22Rv1 (cell line): Measurements from ENCODE around the gene IWS1.

Experiments used
- H3K27ac ChIP-seq: fragments of 450-650 bp; 2 replicates; pipeline ENCODE4 v1.5.1; 2017
- ZFX ChIP-seq: fragments of 450-650 bp; IDR thresholded peaks from 2 replicates; pipeline ENCODE4 v1.6.1; 2017; ENCODE audit warnings: antibody characterized with exemption, borderline replicate concordance
- TF ChIP-seq, protein P1 (sequence below): fragments of 450-650 bp; IDR thresholded peaks from 2 replicates; pipeline ENCODE4 v1.5.1; 2017; ENCODE audit warnings: mild to moderate bottlenecking

IWS1 gene

DNA sequence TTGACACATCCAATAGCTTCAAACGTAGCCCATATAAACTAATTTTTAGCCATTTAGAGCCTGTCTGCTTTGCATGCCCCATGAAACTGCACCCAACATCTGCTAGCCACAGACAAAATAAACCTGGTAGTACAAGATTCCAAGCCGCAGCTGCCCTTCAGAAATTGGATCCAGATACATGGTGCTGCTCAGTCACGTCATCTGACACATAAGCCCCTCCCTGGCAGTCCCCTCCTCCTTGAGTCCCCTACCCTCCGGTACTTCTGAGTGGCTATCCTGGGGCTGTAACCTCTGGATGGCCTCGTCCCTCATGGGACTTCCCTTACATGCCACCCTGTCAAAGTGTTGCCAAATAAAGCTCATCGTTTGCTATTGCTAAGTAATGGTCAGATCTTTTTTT is 74.3 kb downstream of the IWS1 start:
- TF ChIP-seq ZFX = no peak
- TF ChIP-seq, protein P1, sequence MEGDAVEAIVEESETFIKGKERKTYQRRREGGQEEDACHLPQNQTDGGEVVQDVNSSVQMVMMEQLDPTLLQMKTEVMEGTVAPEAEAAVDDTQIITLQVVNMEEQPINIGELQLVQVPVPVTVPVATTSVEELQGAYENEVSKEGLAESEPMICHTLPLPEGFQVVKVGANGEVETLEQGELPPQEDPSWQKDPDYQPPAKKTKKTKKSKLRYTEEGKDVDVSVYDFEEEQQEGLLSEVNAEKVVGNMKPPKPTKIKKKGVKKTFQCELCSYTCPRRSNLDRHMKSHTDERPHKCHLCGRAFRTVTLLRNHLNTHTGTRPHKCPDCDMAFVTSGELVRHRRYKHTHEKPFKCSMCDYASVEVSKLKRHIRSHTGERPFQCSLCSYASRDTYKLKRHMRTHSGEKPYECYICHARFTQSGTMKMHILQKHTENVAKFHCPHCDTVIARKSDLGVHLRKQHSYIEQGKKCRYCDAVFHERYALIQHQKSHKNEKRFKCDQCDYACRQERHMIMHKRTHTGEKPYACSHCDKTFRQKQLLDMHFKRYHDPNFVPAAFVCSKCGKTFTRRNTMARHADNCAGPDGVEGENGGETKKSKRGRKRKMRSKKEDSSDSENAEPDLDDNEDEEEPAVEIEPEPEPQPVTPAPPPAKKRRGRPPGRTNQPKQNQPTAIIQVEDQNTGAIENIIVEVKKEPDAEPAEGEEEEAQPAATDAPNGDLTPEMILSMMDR = no peak
- H3K27ac ChIP-seq = no peak overlapping the region

DNA sequence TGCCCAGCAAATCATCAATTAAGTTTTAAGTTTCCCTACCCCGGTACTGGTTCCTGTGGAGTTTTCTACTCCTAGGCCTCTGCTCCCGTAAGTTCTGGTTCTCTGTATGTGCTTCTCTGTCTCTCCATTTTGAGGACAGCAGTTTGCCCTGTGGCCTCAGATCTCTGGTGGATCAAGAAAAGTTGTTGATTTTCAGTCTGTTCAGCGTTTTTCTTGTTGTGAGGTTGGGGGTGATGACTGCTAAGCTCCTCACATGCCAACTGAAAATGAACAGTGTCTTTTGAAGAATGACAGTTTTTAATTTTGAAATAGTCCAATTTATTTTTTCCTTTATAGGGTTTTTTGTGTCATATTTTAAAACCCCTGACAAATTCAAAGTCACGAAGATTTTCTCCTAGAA is 76.4 kb downstream of the IWS1 start:
- TF ChIP-seq ZFX = no peak
- TF ChIP-seq, protein P1 = no peak
- no peak overlapping the region for H3K27ac ChIP-seq

DNA sequence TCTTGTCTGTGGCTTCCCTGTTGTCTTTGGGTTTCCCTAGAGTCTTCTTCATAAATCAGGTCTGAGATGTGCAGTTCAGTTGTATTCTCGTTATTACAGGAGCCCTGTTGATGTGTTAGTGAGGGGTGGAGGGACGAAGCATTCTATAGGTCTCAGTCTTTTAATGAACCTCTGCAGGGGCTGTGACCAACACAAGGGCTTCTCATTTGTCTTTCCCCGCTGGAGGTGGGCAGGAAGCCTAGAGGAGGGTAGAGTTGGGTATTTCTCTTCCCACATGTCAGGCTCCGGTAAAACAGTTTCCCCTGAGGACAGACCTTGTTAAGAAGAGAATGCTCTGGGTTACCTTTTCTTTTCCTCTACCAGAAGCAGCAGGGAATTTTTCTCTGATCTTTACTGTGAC is 76.9 kb downstream of the IWS1 start:
- TF ChIP-seq, protein P1 = no peak
- no peak for TF ChIP-seq ZFX
- no peak overlapping the region for H3K27ac ChIP-seq

DNA sequence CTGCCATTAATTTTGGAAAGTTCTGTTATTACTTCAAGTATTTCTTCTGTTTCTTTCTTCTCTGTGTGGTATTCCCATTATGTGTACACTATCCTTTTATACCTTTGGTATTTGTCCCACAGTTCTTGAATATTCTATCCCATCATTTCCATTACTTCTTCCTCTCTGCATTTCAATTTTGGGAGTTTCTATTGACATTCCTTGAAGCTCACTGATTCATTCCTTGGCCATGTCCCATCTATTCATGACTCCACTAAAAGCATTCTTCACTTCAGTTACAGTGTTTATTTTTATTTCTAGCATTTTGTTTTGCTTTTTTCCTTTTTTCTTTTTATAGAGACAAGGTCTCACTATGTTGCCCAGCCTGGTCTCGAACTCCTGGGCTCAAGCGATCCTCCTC is 77.8 kb downstream of the IWS1 start:
- TF ChIP-seq, protein P1 = no peak
- TF ChIP-seq ZFX = no peak
- no peak overlapping the region for H3K27ac ChIP-seq

- TF ChIP-seq, protein P1 = no peak
- TF ChIP-seq ZFX = no peak
Measured at GRCh38 chr2:127439343-127439742, 86.9 kb downstream of the IWS1 start.

GRCh38 chr2:127437781-127438726 is 88.2 kb downstream of the IWS1 start:
- TF ChIP-seq, protein P1 = no peak
- peak overlapping the region; percentile 38 for H3K27ac ChIP-seq

More at GRCh38 chr2:127439343-127439742, 86.9 kb downstream of the IWS1 start:
- no peak overlapping the region for H3K27ac ChIP-seq

- no peak overlapping the region for H3K27ac ChIP-seq
- TF ChIP-seq ZFX = no peak
- TF ChIP-seq, protein P1 = no peak
Measured at GRCh38 chr2:127437056-127437455, 89.2 kb downstream of the IWS1 start.
